Neural crest cell (in vitro differentiated cells): ENCODE measurements around the gene FGF1. TPM values are rescaled to one million over a fixed set of nuclear protein-coding genes. Genes with fewer than 3 reads are reported as not detected.

Source experiments
- DNase-seq: peaks from one replicate; pipeline ENCODE4 v3.0.0; 2021; ENCODE audit warnings: low read depth, mixed read lengths, low spot score
- H3K27ac Mint-ChIP-seq: one replicate; pipeline ENCODE4 v1.8.0; 2021; ENCODE audit warnings: mild to moderate bottlenecking, mixed read lengths; ENCODE audit not compliant: unreplicated experiment
- H3K27me3 Mint-ChIP-seq: 2 replicates; pipeline ENCODE4 v1.8.0; 2021; ENCODE audit warnings: low read depth, mild to moderate bottlenecking, mixed read lengths
- H3K36me3 Mint-ChIP-seq: 2 replicates; pipeline ENCODE4 v1.8.0; 2021; ENCODE audit warnings: low read depth, mild to moderate bottlenecking, mixed read lengths
- H3K4me1 Mint-ChIP-seq: 2 replicates; pipeline ENCODE4 v1.8.0; 2021; ENCODE audit warnings: mixed read lengths
- H3K4me3 Mint-ChIP-seq: one replicate; pipeline ENCODE4 v1.8.0; 2021; ENCODE audit warnings: mild to moderate bottlenecking, mixed read lengths
- H3K9me3 Mint-ChIP-seq: 2 replicates; pipeline ENCODE4 v1.8.0; 2021; ENCODE audit warnings: mixed read lengths
- total RNA-seq: library from RNA; stranded (reverse); gene quantifications from 2 replicates; pipeline ENCODE4 v1.2.1, GENCODE V29; 2021
- TF ChIP-seq, protein P1 (sequence below): fragments of 200-600 bp; sonication (generic); conservative IDR thresholded peaks from 2 replicates; pipeline ENCODE4 v1.5.0; 2021; ENCODE audit warnings: antibody characterized with exemption, mild to moderate bottlenecking

The FGF1 gene
- total RNA-seq, 1 donor from 2014 or later, result not detected

DNA sequence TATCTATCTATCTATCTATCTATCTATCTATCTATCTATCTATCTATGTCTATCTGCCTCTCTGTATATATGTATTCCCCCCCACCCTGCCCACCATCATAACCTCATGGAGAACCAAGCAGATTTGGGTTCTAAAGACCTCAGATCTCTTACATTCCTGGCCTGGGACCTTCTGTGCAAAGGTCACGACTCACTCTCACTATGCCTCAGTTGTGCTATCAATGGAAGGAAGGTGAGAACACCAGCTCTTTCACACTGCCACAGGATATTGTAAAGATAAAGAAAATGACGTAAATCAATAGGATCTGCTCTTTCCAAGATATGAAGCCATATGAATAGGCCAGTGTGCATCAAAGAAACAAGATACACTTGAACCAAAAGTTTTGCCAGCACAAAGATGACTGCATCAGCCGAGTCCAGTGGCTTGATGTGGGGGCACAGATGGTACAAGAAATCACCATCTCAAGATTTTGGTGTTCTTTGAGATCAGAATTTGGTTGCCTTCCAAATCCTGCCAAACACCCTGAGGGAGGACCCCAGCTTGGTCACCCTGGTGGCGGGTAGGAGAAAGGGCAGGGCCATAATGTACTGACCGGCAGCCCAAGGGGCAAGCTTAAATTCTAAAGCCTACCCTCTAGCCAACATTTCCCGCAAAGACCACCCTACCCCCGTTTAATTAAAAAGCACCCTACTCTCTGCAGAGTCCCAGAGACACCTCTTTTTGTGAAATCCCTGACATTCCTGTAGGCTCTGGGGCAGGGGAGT is 8.4 kb upstream of the FGF1 start:
- Mint-ChIP-seq H3K4me1 (peaks cover 12% of the 10 kb centered on the region), H3K27me3 (no peaks in the 10 kb centered on the region), H3K9me3 (no peaks in the 10 kb centered on the region), H3K27ac (no peak overlapping the region), H3K4me3 (no peak overlapping the region), H3K36me3 (no peaks in the 10 kb centered on the region)
- DNase-seq, result no peak
- TF ChIP-seq, protein P1, sequence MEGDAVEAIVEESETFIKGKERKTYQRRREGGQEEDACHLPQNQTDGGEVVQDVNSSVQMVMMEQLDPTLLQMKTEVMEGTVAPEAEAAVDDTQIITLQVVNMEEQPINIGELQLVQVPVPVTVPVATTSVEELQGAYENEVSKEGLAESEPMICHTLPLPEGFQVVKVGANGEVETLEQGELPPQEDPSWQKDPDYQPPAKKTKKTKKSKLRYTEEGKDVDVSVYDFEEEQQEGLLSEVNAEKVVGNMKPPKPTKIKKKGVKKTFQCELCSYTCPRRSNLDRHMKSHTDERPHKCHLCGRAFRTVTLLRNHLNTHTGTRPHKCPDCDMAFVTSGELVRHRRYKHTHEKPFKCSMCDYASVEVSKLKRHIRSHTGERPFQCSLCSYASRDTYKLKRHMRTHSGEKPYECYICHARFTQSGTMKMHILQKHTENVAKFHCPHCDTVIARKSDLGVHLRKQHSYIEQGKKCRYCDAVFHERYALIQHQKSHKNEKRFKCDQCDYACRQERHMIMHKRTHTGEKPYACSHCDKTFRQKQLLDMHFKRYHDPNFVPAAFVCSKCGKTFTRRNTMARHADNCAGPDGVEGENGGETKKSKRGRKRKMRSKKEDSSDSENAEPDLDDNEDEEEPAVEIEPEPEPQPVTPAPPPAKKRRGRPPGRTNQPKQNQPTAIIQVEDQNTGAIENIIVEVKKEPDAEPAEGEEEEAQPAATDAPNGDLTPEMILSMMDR, result no peak

DNA sequence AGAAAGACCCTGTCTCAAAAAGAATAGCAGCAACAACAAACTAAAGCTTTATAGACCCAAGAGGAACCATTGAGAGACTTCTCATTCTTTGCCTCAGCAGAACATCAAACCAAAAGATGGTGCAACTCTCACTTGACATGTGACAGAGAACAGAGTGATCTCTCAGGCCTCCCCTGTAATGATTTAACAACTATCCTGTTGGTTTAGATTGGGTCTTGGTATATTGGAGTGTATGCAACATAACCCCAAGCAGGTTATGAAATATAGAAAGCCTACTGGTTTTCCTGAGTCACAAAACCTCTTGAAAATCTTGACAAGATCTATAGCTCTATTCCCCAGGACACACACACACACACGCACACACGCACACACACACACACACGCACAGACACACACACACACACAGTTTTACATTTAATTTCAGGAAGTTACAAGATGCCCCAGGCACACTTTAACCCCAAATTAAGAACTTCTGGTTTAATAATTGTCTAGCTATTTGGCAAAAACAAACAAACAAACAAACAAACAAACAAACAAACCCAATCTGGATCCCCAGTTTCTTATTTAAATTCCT is 6.5 kb upstream of the FGF1 start:
- Mint-ChIP-seq H3K4me3 (no peak overlapping the region), H3K4me1 (peaks cover 4% of the 10 kb centered on the region), H3K36me3 (no peaks in the 10 kb centered on the region), H3K27me3 (no peaks in the 10 kb centered on the region), H3K9me3 (no peaks in the 10 kb centered on the region), H3K27ac (no peak overlapping the region)
- TF ChIP-seq, protein P1, result no peak
- DNase-seq, result no peak

DNA sequence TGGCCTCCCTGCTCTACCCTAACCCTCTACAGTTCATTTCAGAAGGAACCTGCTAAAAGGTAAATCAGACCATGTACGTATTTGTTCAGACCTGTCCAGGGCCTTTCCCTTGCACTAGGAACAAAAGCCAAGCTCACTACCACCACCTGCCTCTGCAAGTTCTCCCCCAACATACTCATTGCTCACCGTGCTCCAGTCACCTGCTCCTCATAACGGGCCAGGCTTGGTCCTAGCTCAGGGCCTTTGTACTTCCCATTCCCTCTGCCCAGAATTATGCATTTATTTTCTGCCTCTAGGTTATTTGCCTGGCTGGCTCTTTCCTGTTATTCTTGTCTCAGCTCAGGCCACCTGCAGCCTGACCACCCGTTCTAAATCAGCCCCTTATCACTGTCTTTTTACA is 4.8 kb upstream of the FGF1 start:
- H3K4me3 Mint-ChIP-seq, result no peak overlapping the region
- TF ChIP-seq, protein P1, result no peak
- no peaks in the 10 kb centered on the region for H3K9me3 Mint-ChIP-seq
- H3K27ac Mint-ChIP-seq, result no peak overlapping the region
- no peaks in the 10 kb centered on the region for H3K27me3 Mint-ChIP-seq
- DNase-seq, result no peak
- peaks cover 20% of the 10 kb centered on the region for H3K4me1 Mint-ChIP-seq
- H3K36me3 Mint-ChIP-seq, result no peaks in the 10 kb centered on the region

DNA sequence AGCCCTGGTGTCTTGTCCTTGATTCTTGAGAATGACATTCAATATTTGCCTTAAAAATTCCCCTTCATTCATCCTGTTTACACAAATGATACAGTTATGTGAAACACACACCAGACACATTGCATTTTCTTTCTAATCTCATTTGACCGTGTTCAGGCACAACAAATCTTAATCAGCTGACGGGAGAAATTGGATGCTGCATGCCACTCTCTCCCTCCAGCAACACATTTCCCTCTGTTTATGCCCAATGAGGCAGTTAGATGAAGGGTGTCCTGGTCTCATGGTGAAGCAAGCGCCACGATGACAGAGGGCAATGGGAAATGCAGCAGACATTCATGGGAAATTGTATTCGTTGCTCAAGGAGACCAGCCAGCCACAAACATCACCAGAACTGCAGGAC is 3.2 kb upstream of the FGF1 start:
- TF ChIP-seq, protein P1, result no peak
- Mint-ChIP-seq H3K4me1 (peaks cover 36% of the 10 kb centered on the region), H3K27me3 (no peaks in the 10 kb centered on the region), H3K9me3 (no peaks in the 10 kb centered on the region), H3K27ac (no peak overlapping the region), H3K36me3 (no peaks in the 10 kb centered on the region), H3K4me3 (no peak overlapping the region)
- no peak for DNase-seq

DNA sequence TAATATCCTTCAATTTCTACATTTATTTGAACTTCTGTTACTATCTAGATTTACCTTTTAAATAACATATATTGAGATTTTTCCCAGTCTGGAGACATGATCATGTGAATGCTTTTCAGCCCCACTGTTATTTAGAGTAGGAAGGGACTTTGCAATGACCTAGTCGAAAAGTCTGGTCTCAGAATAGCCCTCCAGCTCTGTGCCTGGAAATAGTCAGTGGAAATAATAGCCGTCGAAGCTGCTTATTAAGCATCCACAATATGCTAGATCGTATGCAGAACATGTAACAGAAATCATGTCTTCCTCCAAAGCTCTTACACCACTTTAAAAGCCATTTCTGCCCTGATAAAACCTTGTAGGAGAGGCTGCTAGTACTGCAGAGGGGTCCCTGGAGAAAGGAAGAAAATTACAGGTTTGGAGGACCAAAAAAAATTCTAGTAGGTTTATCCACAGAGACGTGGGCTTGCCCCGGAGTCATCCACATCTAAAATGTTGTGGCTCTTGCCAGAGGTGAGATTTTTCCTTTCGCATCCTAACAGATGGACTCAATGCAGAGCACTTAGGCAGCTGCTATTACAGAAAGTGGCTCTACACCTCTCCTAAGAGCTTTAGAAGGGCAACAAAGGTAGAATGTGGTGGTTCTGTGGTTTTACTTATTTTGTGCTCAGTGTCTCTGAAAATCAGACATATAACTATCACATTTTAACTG is 2.5 kb upstream of the FGF1 start:
- no peaks in the 10 kb centered on the region for H3K36me3 Mint-ChIP-seq
- TF ChIP-seq, protein P1, result no peak
- H3K9me3 Mint-ChIP-seq, result no peaks in the 10 kb centered on the region
- H3K4me1 Mint-ChIP-seq, result peaks cover 40% of the 10 kb centered on the region
- H3K4me3 Mint-ChIP-seq, result no peak overlapping the region
- no peaks in the 10 kb centered on the region for H3K27me3 Mint-ChIP-seq
- no peak overlapping the region for H3K27ac Mint-ChIP-seq
- DNase-seq, result no peak
